ENCODE measurements around the gene RAB31.
"Not testable (repeated sequence)": the region's sequence is repeated elsewhere in the genome, so short reads cannot be mapped to it uniquely, and the experiment has no call there.

RAB31 gene

DNA sequence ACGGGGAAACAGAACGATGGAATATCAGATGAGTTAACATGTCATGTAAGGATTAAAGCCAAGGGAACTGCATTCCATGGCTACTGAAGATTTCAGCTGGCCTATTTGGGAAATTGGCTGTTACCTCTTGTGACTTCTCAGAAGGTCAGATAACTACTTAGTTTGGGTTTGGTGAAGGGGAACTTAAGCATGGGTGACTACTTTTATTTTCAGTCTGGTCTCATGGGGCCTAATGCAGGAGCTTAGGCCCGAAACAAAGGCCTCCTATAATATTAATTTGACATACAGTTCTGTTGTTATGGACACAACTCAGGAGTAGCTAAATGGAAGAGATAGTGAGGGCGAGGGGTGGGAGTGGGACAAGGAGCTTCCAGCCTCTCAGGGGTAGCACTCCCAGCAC is 133.7 kb downstream of the RAB31 start:
- DNase-seq (ENCODE audit: low spot score): no peak

DNA sequence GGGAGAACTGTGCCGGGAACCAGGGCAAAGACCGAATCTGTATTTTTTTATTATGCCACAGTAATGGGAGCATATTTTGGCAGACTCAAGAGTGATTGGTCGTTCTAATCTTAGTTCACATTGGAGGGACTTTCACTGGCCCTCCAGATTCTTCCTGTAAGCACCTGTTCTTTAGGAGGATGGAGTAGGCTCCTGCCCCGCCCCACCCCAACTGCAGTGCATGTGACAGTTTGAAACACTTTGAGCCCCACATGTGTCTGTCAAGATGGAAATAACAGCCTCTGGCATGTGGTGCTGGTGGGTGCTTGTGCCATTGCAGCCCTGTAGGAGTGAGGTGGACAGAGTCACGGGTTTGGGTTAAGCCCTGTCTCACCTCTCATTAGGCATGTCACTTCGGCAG is 134.3 kb downstream of the RAB31 start:
- DNase-seq (ENCODE audit: low spot score): no peak

DNA sequence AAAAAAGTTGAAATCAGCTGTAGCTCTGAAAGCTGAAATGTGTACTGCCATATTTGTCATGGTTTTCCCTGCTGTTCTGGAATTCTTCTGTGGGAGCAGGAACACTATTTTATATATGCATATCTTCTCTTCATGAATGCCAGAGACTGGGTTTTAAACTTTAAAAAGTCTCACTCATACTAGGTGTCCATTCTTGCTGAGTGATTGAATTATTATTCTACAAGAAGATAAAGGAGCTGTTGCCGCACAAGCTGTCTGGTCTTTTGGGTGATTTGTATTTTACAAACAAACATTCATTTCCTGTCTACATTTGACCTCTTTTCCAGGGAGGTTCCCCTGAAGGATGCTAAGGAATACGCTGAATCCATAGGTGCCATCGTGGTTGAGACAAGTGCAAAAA is 137.2 kb downstream of the RAB31 start:
- no peak for DNase-seq (ENCODE audit: low spot score)

DNA sequence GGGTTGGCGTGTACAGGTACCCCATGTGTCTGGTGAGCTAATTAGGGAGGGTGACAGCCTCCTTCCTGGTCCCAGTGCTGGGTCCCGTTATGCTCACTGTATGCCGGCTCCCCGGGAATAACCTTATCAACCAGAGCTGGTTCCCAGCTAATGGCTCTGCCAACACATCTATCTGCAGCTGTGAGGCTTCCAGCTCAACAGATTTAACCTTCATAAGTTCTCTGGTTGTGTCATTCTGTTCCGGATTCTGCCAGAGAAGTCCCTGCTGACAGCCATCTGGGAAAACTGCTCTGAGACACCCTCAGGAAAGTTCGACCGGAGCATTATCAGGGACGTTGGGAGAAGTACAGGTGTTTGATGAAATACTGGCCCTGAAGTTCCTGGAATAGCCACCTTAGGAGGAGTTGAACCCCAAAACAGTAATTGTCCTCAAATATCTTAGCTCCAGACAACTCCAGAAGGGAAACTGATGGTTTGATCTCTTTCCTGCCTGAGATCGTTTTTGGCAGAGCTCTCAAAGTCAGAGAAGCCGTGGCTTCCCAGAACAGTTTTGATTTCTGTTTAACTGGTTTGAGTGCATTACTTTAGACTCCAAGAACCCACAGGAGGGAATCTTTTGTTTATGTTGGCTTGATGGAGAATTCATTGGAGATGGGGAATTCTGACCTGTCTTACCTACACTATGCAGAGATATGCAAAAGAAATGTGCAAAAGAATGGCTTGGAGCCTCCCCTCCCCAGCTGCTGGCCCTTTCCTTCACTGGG is 138.2 kb downstream of the RAB31 start:
- peak; percentile 44 for DNase-seq (ENCODE audit: low spot score)

DNA sequence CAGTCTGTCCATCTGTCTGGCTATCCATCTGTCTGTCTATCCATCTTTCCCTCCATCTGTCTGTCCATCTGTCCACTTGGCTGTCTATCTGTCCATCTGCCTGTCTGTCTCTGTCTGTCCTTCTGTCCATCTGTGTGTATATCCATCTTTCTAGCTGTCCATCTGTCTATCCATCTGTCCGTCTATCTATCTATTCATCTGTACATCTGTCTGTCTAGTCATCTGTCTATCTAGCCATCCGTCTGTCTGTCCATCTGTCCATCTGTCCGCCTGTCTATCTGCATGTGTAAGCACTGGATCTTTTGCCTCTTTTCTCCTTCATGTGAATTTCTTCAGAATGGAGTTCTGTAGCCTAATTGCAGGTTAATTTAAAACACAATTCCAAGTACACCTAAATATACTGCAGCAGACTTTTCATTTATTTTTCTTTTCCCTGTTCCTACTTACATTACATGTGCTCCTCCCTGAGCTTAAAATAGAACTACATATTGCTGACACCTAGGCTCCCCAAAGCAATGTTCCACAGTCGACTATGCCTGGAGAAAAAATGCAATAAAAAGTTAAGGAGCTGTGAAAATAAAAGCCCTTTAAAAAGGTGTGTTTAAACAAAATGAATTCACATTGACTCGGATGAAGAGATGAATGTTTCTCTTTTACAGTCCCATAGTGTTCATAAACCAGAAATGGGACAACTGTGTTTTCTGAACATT is 140.2 kb downstream of the RAB31 start:
- no peak for DNase-seq (ENCODE audit: low spot score)

DNA sequence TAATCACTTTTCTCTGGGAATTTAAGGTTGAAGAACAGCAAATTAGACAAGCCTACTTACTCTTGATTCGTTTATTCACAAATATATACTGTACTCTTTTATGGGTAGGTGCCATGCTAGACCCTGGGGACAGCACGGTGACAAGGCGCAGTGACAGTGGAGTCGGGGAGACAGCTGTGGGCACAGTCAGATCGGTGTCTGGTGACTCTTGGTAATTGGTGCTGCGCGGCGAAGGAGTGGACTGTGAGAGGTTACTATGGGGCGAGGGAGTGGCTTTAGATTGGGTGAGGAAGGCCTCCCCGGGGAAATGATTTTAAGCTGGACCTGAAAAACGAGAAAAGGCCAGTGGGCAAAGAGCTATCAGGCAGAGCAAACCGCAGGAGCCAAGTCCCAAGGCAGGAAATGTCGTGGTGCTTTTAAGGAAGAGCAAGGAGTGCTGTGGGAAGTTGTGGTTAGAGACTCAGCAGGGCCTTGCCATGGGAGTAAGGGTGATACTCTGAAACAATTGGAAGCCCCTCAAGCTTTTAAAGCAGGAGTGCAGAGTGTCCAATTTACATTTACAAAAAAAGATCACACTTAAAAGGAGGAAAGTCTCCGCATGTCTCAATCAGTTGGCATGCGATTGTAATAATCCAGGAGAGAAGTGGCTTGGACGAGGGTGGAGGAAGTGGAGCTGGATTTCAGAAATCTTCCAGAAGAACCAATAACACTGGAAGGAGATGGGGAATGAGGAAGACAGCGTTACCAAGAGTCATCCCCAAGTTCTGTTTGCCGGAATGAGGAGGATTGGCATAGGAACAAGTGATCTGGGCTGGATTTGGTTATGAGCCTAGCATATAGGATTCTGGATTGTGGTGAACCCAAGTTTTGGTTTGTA is 141.5 kb downstream of the RAB31 start:
- peak; percentile 36 for DNase-seq (ENCODE audit: low spot score)

DNA sequence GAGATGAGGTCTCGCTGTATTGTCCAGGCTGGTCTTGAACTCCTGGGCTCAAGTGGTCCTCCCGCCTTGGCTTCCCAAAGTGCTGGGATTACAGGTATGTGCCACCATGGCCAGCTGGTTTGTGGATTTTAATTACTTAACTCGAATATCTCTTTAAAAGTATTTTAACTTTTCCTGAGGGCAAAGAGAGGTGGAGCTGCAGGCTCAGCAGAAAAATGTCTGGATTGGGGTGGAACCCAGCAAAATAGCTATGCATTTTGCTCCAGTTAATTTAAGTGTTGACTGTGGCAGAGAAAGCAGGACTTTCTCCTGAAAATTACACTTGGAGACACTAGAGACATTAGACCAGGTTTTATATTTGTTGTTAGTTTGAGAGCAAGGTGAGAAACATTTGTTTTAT is 142.2 kb downstream of the RAB31 start:
- DNase-seq (ENCODE audit: low spot score): no peak

DNA sequence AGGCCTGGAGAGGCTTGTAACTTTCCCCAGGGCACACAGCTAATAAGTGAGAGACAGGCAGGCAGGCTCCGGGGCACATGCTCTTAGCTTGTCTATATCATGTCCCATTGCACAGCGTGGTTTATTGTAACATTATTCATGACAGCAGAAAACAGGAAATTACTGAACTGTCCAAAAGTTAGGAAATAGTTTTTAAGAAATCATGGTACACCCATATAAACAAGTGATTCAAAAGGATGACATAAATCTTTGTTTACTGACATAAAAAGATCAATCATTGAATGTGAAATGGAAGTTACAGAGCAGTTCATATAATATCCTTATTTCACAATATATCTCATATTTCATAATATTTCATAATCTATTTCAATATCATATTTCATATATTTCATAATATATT is 143.4 kb downstream of the RAB31 start:
- no peak for DNase-seq (ENCODE audit: low spot score)

DNA sequence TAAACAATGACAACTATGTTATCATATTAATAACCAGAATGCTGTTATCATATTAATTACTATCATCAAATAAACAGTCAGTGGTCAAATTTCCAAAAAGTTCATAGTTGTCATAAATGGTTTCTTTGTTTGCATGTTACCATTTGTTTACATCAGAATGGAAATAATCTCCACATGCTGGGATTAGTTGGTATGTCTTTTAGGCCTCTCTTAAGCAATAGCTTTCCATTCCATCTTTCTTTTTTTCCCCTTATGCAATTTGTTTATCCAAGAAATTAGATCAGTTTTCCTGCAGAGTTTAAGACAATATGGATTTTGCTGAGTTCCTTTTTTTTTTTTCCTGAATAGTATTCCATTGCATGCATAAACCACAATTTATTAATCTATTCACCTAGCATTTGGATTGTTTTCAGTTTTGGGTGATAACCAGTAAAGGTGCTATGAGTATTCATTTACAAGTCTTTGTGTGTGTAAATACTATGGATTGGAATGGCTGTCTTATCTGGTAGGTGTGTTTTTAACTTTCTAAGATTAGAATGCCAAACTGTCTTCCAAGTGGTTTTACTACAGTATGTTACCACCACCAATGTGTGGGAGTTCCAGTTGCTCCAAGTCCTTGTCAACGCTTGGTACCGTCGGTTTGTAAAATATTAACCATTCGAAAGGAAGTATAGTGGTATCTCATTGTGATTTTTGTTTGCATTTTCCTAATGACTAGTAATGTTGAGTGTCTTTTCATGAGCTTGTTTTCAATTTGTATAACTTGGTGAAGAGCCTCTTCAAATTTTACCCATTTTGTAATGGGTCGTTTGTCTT is 144.4 kb downstream of the RAB31 start:
- no peak for DNase-seq (ENCODE audit: low spot score)

DNA sequence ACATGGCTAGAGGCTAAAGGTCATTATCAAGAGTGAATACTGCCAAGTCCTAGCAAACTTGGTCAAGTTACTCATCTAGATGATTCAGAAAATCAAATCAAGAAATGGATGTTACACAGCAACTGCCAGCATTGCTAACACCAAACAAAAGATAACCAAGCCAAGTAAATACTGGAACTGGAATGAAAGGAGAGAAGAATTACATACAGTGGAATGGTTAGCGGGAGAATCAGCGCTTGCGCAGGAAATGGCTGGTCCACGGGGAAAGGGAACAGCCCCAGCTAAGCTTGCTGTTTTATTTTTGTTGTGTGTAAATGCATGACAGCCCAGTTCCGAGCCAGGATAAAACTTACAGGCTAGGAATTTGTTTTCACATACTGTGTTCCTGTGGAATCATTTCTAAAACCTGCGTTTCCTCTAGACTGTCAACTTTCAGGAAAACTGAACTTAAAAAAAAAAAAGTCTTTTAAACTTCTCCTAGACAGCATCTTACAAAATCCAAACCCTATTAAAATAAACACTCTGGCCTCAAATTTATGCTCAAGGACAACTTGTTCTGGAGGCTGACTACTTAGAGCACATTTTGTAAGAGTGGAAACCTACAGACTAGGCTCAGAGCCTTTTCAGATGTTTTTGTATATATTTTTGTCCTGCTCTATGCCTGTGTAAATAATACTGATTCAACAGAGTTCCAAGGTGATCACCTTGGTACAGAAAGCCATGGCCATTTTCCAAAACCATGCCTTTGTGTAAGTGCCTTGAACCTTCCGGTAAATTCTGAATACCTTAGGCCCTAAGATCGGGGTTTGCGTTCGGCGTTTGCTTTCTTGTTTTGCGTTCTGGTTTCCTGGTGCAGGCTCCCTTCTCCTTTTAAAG is 146.9 kb downstream of the RAB31 start:
- peak; percentile 23 for DNase-seq (ENCODE audit: low spot score)

DNA sequence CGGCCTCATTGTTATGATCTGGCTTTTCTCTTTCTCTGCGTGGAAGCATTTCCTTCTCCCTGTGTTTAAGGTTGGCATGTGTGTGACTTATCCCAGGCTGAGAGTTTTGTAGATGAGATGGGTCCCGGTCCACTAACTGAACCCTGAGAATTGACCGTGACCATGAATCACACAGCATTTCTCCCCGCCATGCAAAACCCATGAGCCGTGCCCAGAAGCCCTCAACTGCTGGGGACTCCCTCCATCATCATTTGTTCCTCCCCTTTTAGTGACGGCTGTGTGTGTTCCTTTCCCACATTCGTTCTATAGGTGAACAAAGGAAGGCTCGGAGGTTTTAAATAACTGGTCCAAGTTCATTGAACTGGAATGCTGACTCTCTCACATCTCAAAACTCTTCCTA is 147.6 kb downstream of the RAB31 start:
- no peak for DNase-seq (ENCODE audit: low spot score)

DNA sequence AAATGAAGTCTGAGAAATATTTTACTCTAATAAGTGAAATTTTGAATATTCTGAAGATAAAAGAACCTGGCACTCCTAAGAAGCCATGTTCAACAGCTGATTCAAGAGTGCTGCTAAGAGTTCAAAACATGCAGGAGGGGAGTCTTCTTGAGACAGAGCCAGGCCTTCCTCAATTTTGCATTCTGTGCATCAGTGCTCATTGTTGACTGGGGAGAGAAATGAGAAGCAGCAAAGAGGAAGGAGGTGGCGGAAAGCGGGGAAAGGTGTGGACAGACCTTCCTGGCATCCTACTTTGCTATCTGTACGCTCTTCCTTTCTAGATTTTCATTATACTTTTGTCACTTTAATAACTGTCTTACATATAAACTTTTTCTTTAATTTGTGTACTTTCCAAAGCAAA is 148.0 kb downstream of the RAB31 start:
- no peak for DNase-seq (ENCODE audit: low spot score)

DNA sequence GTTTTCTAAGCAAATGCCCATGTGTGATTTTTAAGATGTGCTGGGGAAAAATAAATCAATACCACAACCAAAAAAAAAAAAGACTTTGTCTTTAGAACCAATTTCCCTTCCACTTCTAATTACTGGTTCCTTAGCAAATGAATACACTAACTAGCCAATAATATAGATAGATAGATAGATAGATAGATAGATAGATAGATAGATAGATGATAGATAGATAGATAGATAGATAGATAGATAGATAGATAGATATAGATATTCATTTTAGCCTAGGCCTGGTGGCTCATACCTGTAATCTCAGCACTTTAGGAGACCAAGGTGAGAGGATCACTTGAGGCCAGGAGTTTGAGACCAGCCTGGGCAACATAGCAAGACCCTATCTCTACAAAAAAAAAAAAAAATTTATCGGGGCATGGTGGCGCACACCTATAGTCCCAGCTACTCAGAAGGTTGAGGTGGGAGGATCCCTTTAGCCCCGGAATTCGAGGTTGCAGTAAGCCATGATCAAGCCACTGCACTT is 149.4 kb downstream of the RAB31 start:
- DNase-seq (ENCODE audit: low spot score): not testable (repeated sequence)

DNA sequence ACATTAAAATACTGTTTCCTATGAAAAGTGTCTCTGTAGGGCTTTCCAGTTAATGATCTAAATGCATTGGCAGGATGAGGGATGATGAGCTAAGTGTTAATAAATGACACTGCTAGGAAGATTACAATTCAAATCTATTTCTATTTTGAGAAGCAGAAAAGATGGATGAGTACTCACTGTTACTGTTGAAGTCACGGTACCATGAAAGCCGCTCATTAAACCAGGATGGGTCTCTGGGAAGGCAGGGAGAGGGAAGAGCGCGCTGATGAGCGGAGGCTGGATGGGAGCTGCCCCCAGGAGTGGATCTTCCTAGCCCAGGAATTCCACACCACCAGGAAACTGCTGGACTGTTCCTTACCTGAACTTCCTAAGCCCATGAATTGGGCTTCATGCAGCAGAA is 150.5 kb downstream of the RAB31 start:
- DNase-seq (ENCODE audit: low spot score): no peak

DNA sequence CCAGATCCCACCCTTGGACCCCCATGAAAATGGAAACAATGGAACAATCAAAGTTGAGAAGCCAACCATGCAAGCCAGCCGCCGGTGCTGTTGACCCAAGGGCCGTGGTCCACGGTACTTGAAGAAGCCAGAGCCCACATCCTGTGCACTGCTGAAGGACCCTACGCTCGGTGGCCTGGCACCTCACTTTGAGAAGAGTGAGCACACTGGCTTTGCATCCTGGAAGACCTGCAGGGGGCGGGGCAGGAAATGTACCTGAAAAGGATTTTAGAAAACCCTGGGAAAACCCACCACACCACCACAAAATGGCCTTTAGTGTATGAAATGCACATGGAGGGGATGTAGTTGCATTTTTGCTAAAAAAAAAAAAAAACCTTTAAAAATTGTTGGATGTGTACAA is 151.1 kb downstream of the RAB31 start:
- no peak for DNase-seq (ENCODE audit: low spot score)

DNA sequence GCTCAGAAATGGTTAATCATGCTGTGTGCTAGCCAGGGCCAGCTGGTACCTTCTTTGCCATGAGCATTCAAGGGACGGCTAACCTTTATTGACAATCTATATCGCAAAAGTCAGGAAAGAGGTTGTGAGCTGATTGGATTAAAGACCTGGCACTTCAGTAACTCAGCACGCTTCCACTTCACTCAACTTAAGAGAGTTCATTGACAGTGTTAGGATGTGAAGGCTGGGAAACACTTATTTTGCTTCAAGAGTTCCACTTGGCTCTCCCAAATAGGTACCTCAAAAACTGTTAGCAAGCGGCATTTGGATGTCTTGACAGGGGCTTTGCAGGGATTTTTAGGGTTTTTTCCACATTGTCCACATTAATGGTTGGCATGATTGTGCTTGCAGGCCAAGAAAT is 152.6 kb downstream of the RAB31 start:
- no peak for DNase-seq (ENCODE audit: low spot score)

DNA sequence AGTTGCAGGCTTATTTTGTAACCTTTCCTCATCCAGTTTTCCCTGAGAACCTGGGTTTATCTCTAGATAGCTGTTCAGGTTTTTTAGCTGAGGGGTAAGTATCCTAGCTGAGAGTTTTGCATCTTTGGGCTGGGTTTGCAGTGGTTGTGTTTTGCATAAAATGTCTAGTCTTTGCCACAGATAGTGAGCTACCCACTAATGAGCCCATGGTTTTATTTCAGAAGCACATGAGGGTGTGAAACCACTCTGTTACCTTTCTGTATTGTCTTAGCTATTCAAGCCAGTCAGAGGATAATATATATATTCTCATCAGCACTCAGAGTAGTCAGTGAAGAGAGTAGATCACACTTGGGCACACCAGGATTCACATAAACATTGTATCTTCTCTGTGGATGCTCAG is 153.1 kb downstream of the RAB31 start:
- no peak for DNase-seq (ENCODE audit: low spot score)

DNA sequence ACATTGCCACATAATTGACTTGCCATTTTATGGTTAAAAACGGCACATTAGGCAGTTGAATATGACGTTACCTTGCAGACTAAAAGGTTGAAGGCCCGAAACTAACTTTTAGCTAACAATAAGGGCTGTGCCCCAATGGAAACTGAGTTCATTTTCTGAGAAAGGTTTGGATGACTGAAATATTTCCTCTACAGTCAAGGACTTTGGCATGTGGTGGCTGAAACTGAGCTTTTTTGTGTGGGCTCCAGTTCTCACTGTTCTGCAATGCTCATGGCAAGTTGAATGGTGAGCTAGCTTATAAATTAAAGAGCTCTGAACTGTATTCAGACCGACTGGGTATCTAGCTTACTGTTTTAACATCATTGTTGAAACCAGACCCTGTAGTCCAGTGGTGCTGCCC is 153.8 kb downstream of the RAB31 start:
- no peak for DNase-seq (ENCODE audit: low spot score)

DNA sequence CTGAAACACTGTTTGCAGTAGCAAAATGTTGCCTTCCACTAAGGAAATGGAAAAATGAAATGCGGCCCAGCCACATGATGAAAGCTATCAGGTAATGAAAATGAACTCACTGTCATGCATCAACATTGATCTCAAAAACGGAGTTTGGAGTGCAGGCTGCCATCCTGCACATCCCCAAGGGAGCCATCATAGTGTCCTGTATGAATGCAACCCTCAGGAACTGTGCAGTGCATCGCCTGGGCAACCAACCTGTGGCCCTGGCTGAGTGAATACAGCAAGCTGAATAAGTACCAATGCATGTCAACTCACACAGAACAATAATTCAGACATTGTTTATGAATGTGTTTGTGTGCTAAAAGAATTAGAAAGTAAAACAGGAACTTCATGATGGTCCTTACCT is 154.6 kb downstream of the RAB31 start:
- no peak for DNase-seq (ENCODE audit: low spot score)

DNA sequence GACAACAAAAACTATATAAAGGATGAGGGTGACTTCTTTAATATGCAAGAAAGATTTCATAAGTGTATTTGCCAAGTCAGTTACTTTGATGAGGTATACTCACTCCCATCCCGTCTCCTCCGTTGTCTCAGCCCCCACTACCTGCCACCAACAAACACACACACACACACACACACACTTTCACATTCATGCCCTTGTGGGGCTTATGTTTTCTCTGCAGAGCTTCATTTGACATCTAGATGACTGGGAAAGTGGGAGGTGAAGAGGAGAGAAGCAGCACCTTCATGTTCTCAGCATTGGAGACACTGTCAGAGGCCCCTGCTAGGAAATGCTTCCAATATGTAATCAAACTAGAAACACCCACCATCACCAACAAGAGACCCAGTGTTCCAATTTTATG is 155.2 kb downstream of the RAB31 start:
- DNase-seq (ENCODE audit: low spot score): no peak
